Small intestine (tissue), 7 donors: ENCODE data around the gene THRB. TPM values are rescaled to one million over a fixed set of nuclear protein-coding genes. Genes with fewer than 3 reads are reported as not detected.

Source experiments
- DNase-seq, 2 donors: peaks; one replicate each; pipeline versions ENCODE4 v3.0.0 to v3.0.0-alpha.2; 2013
- FAIRE-seq: peaks from 2 replicates; lab custom pipeline; 2012; peaks lifted over from hg19 to GRCh38; lab: Jason Lieb, UNC
- H3K27ac ChIP-seq, 3 donors: one replicate each; pipeline ENCODE4 v1.5.1; 2013; ENCODE audit warnings: low read length in 2 of 3, mild to moderate bottlenecking in 2 of 3, control low read depth in 1 of 3, inconsistent platforms in 1 of 3, low read depth in 1 of 3, moderate library complexity in 1 of 3
- H3K27me3 ChIP-seq, 3 donors: one replicate each; pipeline ENCODE4 v1.6.1; 2013; ENCODE audit warnings: low read length in 3 of 3, inconsistent platforms in 1 of 3; ENCODE audit not compliant: control insufficient read depth in 3 of 3, insufficient read depth in 3 of 3
- H3K36me3 ChIP-seq, 3 donors: one replicate each; pipeline ENCODE4 v1.6.1; 2013; ENCODE audit warnings: low read length in 3 of 3, inconsistent platforms in 1 of 3, low read depth in 1 of 3, mild to moderate bottlenecking in 1 of 3, moderate library complexity in 1 of 3; ENCODE audit not compliant: control insufficient read depth in 3 of 3, insufficient read depth in 2 of 3
- H3K4me1 ChIP-seq, 3 donors: one replicate each; pipeline ENCODE4 v1.6.1; 2013; ENCODE audit warnings: low read length in 2 of 3, inconsistent platforms in 1 of 3, low read depth in 1 of 3, mild to moderate bottlenecking in 1 of 3, moderate library complexity in 1 of 3; ENCODE audit not compliant: control insufficient read depth in 3 of 3, insufficient read depth in 2 of 3
- H3K4me3 ChIP-seq, 3 donors: one replicate each; pipeline ENCODE4 v1.5.1; 2013; ENCODE audit warnings: low read length in 3 of 3, control low read depth in 1 of 3, inconsistent platforms in 1 of 3, low read depth in 1 of 3, mild to moderate bottlenecking in 1 of 3, moderate library complexity in 1 of 3
- H3K9me3 ChIP-seq, 2 donors: one replicate each; pipeline ENCODE4 v1.6.1; 2013; ENCODE audit warnings: low read depth in 1 of 2, low read length in 1 of 2; ENCODE audit not compliant: control insufficient read depth in 2 of 2, insufficient read depth in 1 of 2
- WGBS, 3 donors: extraction: QIAGEN DNeasy Blood & Tissue Kit; methylation state at CpG; one replicate each; pipeline ENCODE4 v1.1.7; 2013; 5-methylcytosine and 5-hydroxymethylcytosine counted together
- polyA plus RNA-seq, 4 donors: library from polyadenylated mRNA; stranded (reverse) in 3 of 4; unstranded in 1 of 4; fragments of 200-250 nt in 3 of 4; fragments of 120-200 nt in 1 of 4; gene quantifications; one replicate each; pipeline versions ENCODE4 v1.2.1 to v1.2.3, GENCODE V29; 2013
- donor health status: healthy with polysubstance abuse.
- donor health status: control.
- donor health status: control.
- donor health status: Bipolar disorder and iron deficiency.
- donor health status: healthy.

The THRB gene
- polyA plus RNA-seq, 4 donors, result 3.2 to 46.1 (median 4.4) TPM

- no peak for DNase-seq
- Histone ChIP-seq H3K36me3 (peaks cover 0 to 2% (median 0%) of the 10 kb centered on the region in 3 donors), H3K27me3 (no peaks in the 10 kb centered on the region), H3K4me1 (no peaks in the 10 kb centered on the region), H3K9me3 (no peaks in the 10 kb centered on the region), H3K27ac (no peak overlapping the region), H3K4me3 (no peak overlapping the region)
- no peak for FAIRE-seq
- whole genome bisulfite sequencing, 3 donors, result 64 to 86% (median 70%) methylated on average over 2 of the region's 2 CpGs
Observed at GRCh38 chr3:24460974-24461373, 33.7 kb downstream of the THRB start.

- WGBS, 3 donors, result 59 to 81% (median 60%) methylated on average over 2 of the region's 2 CpGs
- H3K36me3 ChIP-seq, result peaks cover 0 to 3% (median 0%) of the 10 kb centered on the region in 3 donors
- no peak overlapping the region for H3K4me3 ChIP-seq
- peak in 1 of 2 donors; percentile 23 for DNase-seq
- FAIRE-seq, result no peak
- H3K4me1 ChIP-seq, result peaks cover 0 to 12% (median 0%) of the 10 kb centered on the region in 3 donors
- no peak overlapping the region for H3K27ac ChIP-seq
- H3K9me3 ChIP-seq, result no peaks in the 10 kb centered on the region
- H3K27me3 ChIP-seq, result no peaks in the 10 kb centered on the region
Observed at GRCh38 chr3:24457719-24458118, 36.9 kb downstream of the THRB start.

- peaks cover 0 to 25% (median 0%) of the 10 kb centered on the region in 3 donors for H3K4me1 ChIP-seq
- H3K27ac ChIP-seq, result peak overlapping the region in 1 of 3 donors; percentile 29
- no peaks in the 10 kb centered on the region for H3K9me3 ChIP-seq
- peaks cover 0 to 3% (median 0%) of the 10 kb centered on the region in 3 donors for H3K36me3 ChIP-seq
- H3K27me3 ChIP-seq, result no peaks in the 10 kb centered on the region
- FAIRE-seq (peak; percentile 57), DNase-seq (peak; percentile 61 to 80)
- WGBS, 3 donors, result 18 to 57% (median 28%) methylated on average over 3 of the region's 3 CpGs
- H3K4me3 ChIP-seq, result no peak overlapping the region
Observed at GRCh38 chr3:24454856-24455255, 39.8 kb downstream of the THRB start.

GRCh38 chr3:24454393-24454792, 40.3 kb downstream of the THRB start:
- H3K4me1 ChIP-seq, result peaks cover 0 to 29% (median 0%) of the 10 kb centered on the region in 3 donors
- FAIRE-seq, result peak; percentile 39
- no peaks in the 10 kb centered on the region for H3K27me3 ChIP-seq
- peaks cover 0 to 3% (median 0%) of the 10 kb centered on the region in 3 donors for H3K36me3 ChIP-seq
- no peak overlapping the region for H3K4me3 ChIP-seq
- H3K9me3 ChIP-seq, result no peaks in the 10 kb centered on the region
- peak in 1 of 2 donors; percentile 17 for DNase-seq
- peak overlapping the region in 1 of 3 donors; percentile 29 for H3K27ac ChIP-seq

- Histone ChIP-seq H3K36me3 (peaks cover 0 to 3% (median 0%) of the 10 kb centered on the region in 3 donors), H3K27me3 (no peaks in the 10 kb centered on the region), H3K9me3 (no peaks in the 10 kb centered on the region), H3K4me3 (peak overlapping the region in 1 of 3 donors; percentile 17), H3K27ac (peak overlapping the region; percentile 19 to 79 (median 37)), H3K4me1 (peaks cover 3 to 46% (median 5%) of the 10 kb centered on the region in 3 donors)
- DNase-seq (peak; percentile 94 to 98), FAIRE-seq (no peak)
- 15 to 63% (median 39%) methylated on average over 7 of the region's 7 CpGs for WGBS, 3 donors
Observed at GRCh38 chr3:24451461-24452099, 43.1 kb downstream of the THRB start.

- H3K9me3 ChIP-seq, result no peaks in the 10 kb centered on the region
- H3K27ac ChIP-seq, result peak overlapping the region in 2 of 3 donors; percentile 20 to 79
- no peaks in the 10 kb centered on the region for H3K36me3 ChIP-seq
- H3K4me1 ChIP-seq, result peaks cover 3 to 50% (median 7%) of the 10 kb centered on the region in 3 donors
- H3K27me3 ChIP-seq, result no peaks in the 10 kb centered on the region
- H3K4me3 ChIP-seq, result no peak overlapping the region
- FAIRE-seq (no peak), DNase-seq (peak; percentile 66 to 77)
- WGBS, 3 donors, result 16 to 51% (median 24%) methylated on average over 5 of the region's 5 CpGs
Observed at GRCh38 chr3:24450160-24450907, 44.3 kb downstream of the THRB start.

GRCh38 chr3:24447836-24448235, 46.8 kb downstream of the THRB start:
- no peak for DNase-seq
- Histone ChIP-seq H3K27ac (no peak overlapping the region), H3K27me3 (no peaks in the 10 kb centered on the region), H3K36me3 (peaks cover 0 to 5% (median 0%) of the 10 kb centered on the region in 3 donors), H3K9me3 (no peaks in the 10 kb centered on the region), H3K4me3 (no peak overlapping the region), H3K4me1 (peaks cover 3 to 39% (median 7%) of the 10 kb centered on the region in 3 donors)
- FAIRE-seq, result no peak
- WGBS, 3 donors, result 88 to 94% (median 93%) methylated on average over 6 of the region's 6 CpGs

GRCh38 chr3:24446032-24446431, 48.6 kb downstream of the THRB start:
- peaks cover 3 to 33% (median 7%) of the 10 kb centered on the region in 3 donors for H3K4me1 ChIP-seq
- WGBS, 3 donors, result 86 to 97% (median 96%) methylated on average over 1 of the region's 1 CpG
- H3K9me3 ChIP-seq, result no peaks in the 10 kb centered on the region
- H3K36me3 ChIP-seq, result peaks cover 0 to 9% (median 0%) of the 10 kb centered on the region in 3 donors
- H3K27me3 ChIP-seq, result no peaks in the 10 kb centered on the region
- no peak overlapping the region for H3K27ac ChIP-seq
- DNase-seq (no peak), FAIRE-seq (no peak)
- no peak overlapping the region for H3K4me3 ChIP-seq
